ENCODE data around the gene SUSD4. TPM values are rescaled to one million over a fixed set of nuclear protein-coding genes. Genes with fewer than 3 reads are reported as not detected.

The SUSD4 gene
- total RNA-seq, 6 experiments from 2014 or later: 0.33 to 0.96 (median 0.70) TPM

DNA sequence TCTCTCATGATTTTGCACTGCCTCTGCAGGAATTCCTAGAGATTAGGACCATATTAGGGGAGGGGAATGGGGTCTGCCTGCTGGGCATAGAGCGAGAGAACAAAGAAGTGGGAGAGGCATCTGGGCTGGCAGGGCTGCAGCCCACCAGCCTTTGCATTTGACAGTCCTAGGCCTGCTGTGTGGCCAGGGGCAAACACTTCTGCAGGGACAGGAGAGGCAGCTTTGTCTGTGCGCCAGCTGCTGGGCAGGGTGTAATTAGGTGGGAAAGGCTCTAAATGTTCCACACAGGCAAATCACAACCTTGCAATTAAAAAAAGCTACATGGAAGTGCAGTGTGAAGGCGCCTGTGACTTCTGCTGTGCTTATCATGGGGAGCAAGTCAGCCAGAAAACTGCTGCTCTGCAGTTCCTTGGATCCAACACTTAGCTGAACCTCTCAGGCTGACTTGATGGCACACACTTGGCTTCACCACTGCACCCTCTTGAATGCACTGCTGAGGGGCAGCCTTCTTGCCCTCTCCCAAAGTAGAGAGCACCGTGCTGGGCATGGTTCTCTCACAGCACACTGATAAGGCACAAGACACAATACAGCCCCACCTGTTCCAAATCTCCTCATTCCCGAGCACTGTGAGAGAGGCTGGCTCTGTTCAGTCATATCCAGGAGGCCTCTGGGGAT is 147.3 kb downstream of the SUSD4 start:
- H3K9me3 Mint-ChIP-seq: peaks cover 20% of the 10 kb centered on the region
- no peaks in the 10 kb centered on the region for H3K4me1 Mint-ChIP-seq (ENCODE audit: low read depth)
- TF ChIP-seq, protein P1, sequence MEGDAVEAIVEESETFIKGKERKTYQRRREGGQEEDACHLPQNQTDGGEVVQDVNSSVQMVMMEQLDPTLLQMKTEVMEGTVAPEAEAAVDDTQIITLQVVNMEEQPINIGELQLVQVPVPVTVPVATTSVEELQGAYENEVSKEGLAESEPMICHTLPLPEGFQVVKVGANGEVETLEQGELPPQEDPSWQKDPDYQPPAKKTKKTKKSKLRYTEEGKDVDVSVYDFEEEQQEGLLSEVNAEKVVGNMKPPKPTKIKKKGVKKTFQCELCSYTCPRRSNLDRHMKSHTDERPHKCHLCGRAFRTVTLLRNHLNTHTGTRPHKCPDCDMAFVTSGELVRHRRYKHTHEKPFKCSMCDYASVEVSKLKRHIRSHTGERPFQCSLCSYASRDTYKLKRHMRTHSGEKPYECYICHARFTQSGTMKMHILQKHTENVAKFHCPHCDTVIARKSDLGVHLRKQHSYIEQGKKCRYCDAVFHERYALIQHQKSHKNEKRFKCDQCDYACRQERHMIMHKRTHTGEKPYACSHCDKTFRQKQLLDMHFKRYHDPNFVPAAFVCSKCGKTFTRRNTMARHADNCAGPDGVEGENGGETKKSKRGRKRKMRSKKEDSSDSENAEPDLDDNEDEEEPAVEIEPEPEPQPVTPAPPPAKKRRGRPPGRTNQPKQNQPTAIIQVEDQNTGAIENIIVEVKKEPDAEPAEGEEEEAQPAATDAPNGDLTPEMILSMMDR (IDR thresholded peaks at IDR 0.05): no peak
- no peak overlapping the region for H3K4me3 Mint-ChIP-seq
- peaks cover 27% of the 10 kb centered on the region for H3K27me3 Mint-ChIP-seq (ENCODE audit: insufficient read depth)
- peaks cover 12% of the 10 kb centered on the region for H3K36me3 Mint-ChIP-seq (ENCODE audit: low read depth)
- no peak overlapping the region for H3K27ac Mint-ChIP-seq
- no peak for DNase-seq

DNA sequence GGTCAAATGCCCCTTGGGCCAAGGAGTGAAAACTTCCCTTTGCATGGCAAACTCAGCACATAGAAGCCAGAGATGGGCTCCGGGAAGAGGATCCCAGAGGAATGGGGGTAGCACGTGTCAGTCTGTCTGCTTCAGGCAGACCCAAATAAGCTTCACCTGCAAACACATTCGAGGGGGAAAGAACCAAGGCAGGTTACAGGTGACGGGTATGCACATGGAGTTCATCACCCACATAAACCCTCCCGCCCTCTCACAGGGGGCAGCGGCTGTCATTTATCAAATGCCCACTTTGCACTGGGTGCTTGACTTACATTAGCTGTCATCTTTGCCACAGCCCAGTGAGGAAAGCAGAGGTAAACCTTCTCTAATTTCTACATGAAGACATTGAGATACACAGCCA is 147.9 kb downstream of the SUSD4 start:
- TF ChIP-seq, protein P1 (IDR thresholded peaks at IDR 0.05): no peak
- Mint-ChIP-seq H3K36me3 (ENCODE audit: low read depth) (peaks cover 12% of the 10 kb centered on the region), H3K4me3 (no peak overlapping the region), H3K4me1 (ENCODE audit: low read depth) (no peaks in the 10 kb centered on the region), H3K9me3 (peaks cover 20% of the 10 kb centered on the region), H3K27me3 (ENCODE audit: insufficient read depth) (peaks cover 26% of the 10 kb centered on the region), H3K27ac (no peak overlapping the region)
- DNase-seq: no peak

DNA sequence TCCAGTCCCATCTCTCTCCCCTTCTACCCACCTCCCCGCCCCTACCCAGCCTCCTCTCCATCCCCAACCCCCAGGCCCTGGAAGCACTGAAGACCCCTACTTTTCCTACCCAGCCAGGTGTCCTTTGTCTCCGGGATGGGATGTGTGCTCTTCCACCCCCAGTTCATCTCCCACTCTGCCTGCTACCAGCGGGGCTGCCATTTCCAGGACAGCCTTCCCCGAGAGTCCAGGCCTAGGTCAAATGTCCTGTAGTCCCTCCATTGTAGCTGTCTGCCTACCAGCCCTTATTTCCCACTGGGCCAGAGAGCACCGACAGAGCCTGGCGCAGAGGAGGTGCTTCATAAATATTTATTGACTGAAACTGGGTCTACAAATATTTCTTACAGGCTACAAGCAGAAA is 148.9 kb downstream of the SUSD4 start:
- Mint-ChIP-seq H3K27me3 (ENCODE audit: insufficient read depth) (peaks cover 24% of the 10 kb centered on the region), H3K27ac (no peak overlapping the region), H3K4me1 (ENCODE audit: low read depth) (no peaks in the 10 kb centered on the region), H3K9me3 (peaks cover 20% of the 10 kb centered on the region), H3K36me3 (ENCODE audit: low read depth) (peaks cover 12% of the 10 kb centered on the region), H3K4me3 (no peak overlapping the region)
- DNase-seq: no peak
- TF ChIP-seq, protein P1 (IDR thresholded peaks at IDR 0.05): no peak

GRCh38 chr1:223214261-223214807 is 149.6 kb downstream of the SUSD4 start:
- TF ChIP-seq, protein P1 (IDR thresholded peaks at IDR 0.05): no peak
- peaks cover 15% of the 10 kb centered on the region for H3K9me3 Mint-ChIP-seq
- DNase-seq: no peak
- no peaks in the 10 kb centered on the region for H3K4me1 Mint-ChIP-seq (ENCODE audit: low read depth)
- H3K27me3 Mint-ChIP-seq (ENCODE audit: insufficient read depth): peaks cover 24% of the 10 kb centered on the region
- H3K4me3 Mint-ChIP-seq: no peak overlapping the region
- peaks cover 12% of the 10 kb centered on the region for H3K36me3 Mint-ChIP-seq (ENCODE audit: low read depth)
- peak overlapping the region; percentile 32; the same call in 1 of the 2 replicates for H3K27ac Mint-ChIP-seq

DNA sequence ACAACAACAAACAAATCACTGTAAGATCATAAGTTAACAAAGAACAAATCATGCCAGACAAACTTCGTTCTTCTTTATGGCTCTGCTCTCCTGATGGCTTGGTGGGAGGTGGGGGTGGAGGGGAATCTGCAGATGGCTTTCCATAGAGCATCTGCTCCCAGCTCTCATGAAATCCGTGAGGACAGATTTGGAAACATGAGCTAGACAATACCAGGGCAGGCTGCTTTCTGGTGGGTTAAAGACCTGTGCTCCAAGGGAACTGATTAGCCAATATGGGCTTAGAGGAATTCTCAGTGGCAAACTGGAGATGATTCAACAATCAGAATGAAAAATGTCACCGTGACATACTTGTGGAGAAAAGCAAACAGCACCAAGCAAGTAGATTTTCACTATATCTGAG is 151.5 kb downstream of the SUSD4 start:
- Mint-ChIP-seq H3K4me1 (ENCODE audit: low read depth) (no peaks in the 10 kb centered on the region), H3K4me3 (no peak overlapping the region), H3K27me3 (ENCODE audit: insufficient read depth) (peaks cover 25% of the 10 kb centered on the region), H3K9me3 (no peaks in the 10 kb centered on the region), H3K27ac (no peak overlapping the region), H3K36me3 (ENCODE audit: low read depth) (no peaks in the 10 kb centered on the region)
- DNase-seq: no peak
- TF ChIP-seq, protein P1 (IDR thresholded peaks at IDR 0.05): no peak
